OCI-LY3 (cell line): ENCODE measurements around the gene PCBP3.
"Not testable (repeated sequence)": the region's sequence is repeated elsewhere in the genome, so short reads cannot be mapped to it uniquely, and the experiment has no call there.

Experiments
- H2AFZ ChIP-seq: fragments of 200-600, 300-600 bp; shearing (Covaris generic); 2 replicates; pipeline ENCODE4 v1.6.0; 2014; ENCODE audit warnings: antibody characterized with exemption, low read depth, low read length
- H3K27ac ChIP-seq: fragments of 200-600, 300-600 bp; sonication (generic); 2 replicates; pipeline ENCODE4 v1.5.1; 2014; ENCODE audit warnings: mild to moderate bottlenecking, low read length, moderate library complexity, mixed read lengths
- H3K27me3 ChIP-seq: fragments of 200-600, 300-600 bp; sonication (generic); 2 replicates; pipeline ENCODE4 v1.6.1; 2014; ENCODE audit warnings: low read depth, low read length, mixed read lengths
- H3K36me3 ChIP-seq: fragments of 200-600, 300-600 bp; sonication (generic); replicated peaks from 2 replicates; pipeline ENCODE3; 2014; ENCODE audit warnings: low read depth, low read length, mixed read lengths
- H3K4me1 ChIP-seq: fragments of 300-600, 200-600 bp; sonication (generic); 2 replicates; pipeline ENCODE4 v1.6.1; 2014; ENCODE audit warnings: low read length, mixed read lengths
- H3K4me2 ChIP-seq: fragments of 200-600, 300-600 bp; sonication (generic); 2 replicates; pipeline ENCODE4 v1.6.1; 2014; ENCODE audit warnings: low read length, mixed read lengths
- H3K4me3 ChIP-seq: fragments of 300-600, 200-600 bp; sonication (generic); 2 replicates; pipeline ENCODE4 v1.5.1; 2014; ENCODE audit warnings: antibody characterized with exemption, mild to moderate bottlenecking, low read length, moderate library complexity
- H3K79me2 ChIP-seq: fragments of 300-600, 200-600 bp; shearing (Covaris generic); 2 replicates; pipeline ENCODE4 v1.6.1; 2014; ENCODE audit warnings: mild to moderate bottlenecking, low read length, mixed read lengths
- H3K9ac ChIP-seq: fragments of 300-600, 200-600 bp; shearing (Covaris generic); 2 replicates; pipeline ENCODE4 v1.6.0; 2014; ENCODE audit warnings: mild to moderate bottlenecking, low read length, moderate library complexity
- H3K9me3 ChIP-seq: fragments of 200-600, 300-600 bp; shearing (Covaris generic); 2 replicates; pipeline ENCODE4 v1.6.1; 2014; ENCODE audit warnings: low read length, mixed read lengths; ENCODE audit not compliant: insufficient read depth
- H4K20me1 ChIP-seq: fragments of 200-600, 300-600 bp; sonication (generic); 2 replicates; pipeline ENCODE4 v1.6.1; 2016; ENCODE audit warnings: low read length, mixed read lengths; ENCODE audit not compliant: insufficient read depth
- EZH2phosphoT487 ChIP-seq: fragments of 200-600 bp; shearing (Covaris generic); IDR thresholded peaks from 2 replicates; pipeline ENCODE4 v1.6.1; 2018; ENCODE audit warnings: antibody characterized with exemption, mixed run types, low read depth
- TF ChIP-seq, protein P1 (sequence below): fragments of 200-600, 300-600 bp; sonication (generic); IDR thresholded peaks from 2 replicates; pipeline ENCODE4 v1.5.1; 2014; ENCODE audit warnings: antibody characterized with exemption, low read length, low read depth

PCBP3 gene

DNA sequence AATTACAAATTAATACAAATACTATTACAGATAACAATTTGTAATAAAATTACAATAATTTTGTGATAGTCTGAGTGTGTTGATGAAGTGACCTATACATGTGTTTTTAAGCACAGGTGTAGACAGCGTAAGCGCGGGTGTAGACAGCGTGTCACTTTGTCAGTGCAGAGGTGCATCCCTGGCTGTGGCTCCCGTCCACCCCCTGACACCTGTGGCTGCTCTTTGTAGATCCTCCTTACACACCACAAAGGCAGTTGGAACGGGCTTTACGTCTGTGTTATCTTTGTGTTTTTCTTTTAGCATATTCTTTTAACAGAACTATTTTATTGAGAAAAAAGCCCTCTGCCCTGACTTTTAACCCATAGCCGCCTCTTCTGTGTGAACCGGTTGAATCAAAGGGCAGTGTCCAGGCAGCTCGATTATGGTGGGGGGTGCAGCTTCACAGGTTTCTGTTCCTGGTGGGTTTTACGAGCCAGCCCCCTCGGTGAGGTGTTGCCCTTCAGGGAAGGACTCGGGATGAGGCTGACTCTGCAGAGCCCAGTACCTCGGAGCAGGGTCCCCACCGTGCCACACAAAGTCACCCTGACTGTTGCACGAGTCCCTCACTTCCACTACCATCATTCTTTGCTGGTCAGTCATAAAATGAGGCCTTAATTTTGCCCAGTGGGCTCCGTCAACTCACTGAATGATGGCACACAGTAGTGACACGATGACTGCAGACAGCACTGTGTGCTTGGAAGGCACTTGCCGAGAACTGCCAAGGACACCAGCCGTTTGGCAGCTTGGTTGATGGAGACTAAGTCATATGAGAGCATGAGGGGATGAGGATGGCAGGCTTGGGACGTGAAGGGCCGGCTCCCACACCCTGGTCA is 251.6 kb downstream of the PCBP3 start:
- no peak for TF ChIP-seq EZH2phosphoT487
- TF ChIP-seq, protein P1, sequence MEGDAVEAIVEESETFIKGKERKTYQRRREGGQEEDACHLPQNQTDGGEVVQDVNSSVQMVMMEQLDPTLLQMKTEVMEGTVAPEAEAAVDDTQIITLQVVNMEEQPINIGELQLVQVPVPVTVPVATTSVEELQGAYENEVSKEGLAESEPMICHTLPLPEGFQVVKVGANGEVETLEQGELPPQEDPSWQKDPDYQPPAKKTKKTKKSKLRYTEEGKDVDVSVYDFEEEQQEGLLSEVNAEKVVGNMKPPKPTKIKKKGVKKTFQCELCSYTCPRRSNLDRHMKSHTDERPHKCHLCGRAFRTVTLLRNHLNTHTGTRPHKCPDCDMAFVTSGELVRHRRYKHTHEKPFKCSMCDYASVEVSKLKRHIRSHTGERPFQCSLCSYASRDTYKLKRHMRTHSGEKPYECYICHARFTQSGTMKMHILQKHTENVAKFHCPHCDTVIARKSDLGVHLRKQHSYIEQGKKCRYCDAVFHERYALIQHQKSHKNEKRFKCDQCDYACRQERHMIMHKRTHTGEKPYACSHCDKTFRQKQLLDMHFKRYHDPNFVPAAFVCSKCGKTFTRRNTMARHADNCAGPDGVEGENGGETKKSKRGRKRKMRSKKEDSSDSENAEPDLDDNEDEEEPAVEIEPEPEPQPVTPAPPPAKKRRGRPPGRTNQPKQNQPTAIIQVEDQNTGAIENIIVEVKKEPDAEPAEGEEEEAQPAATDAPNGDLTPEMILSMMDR, result no peak
- Histone ChIP-seq H3K4me3 (no peak overlapping the region), H2AFZ (no peak overlapping the region)

DNA sequence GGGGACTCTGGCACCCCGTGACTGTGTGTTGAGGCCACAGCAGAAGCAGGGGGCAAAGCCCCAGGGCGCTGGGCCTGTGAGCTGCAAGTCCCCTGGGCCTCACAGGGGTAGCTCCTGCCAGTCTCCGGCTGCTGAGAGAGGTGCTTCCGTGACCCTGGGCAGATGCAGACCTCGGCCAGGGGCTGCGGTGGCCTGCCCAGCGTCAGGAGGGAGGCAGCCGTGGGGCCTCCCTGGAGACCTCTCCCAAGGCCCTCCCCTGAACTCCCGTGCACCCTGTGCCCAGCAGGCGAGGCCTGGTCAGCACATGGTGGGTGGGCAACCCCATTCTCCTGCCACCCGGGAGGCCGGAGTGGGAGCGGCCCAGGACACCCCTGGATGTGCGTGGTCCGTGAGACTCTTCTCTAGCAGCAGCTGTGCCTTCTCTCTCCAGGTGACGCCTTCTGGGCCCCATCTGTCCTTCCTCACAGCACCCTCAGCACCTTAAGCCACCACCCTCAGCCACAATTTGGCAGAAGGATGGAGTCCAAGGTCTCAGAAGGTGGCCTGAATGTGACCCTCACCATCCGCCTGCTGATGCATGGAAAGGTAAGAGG is 252.3 kb downstream of the PCBP3 start:
- H3K27me3 ChIP-seq, result no peaks in the 10 kb centered on the region
- H3K4me2 ChIP-seq, result no peak overlapping the region
- no peak for TF ChIP-seq EZH2phosphoT487
- TF ChIP-seq, protein P1, result no peak
- no peak overlapping the region for H3K4me3 ChIP-seq
- H3K36me3 ChIP-seq, result no peaks in the 10 kb centered on the region
- H3K27ac ChIP-seq, result no peak overlapping the region
- no peaks in the 10 kb centered on the region for H4K20me1 ChIP-seq
- H3K4me1 ChIP-seq, result peaks cover 9% of the 10 kb centered on the region
- H3K9ac ChIP-seq, result no peak overlapping the region
- H2AFZ ChIP-seq, result no peak overlapping the region
- no peaks in the 10 kb centered on the region for H3K79me2 ChIP-seq
- H3K9me3 ChIP-seq, result no peaks in the 10 kb centered on the region

More for the DNA sequence above, 251.6 kb downstream of the PCBP3 start:
- Histone ChIP-seq H3K9me3 (no peaks in the 10 kb centered on the region), H4K20me1 (no peaks in the 10 kb centered on the region), H3K4me2 (no peak overlapping the region), H3K27ac (no peak overlapping the region), H3K79me2 (no peaks in the 10 kb centered on the region), H3K27me3 (no peaks in the 10 kb centered on the region), H3K4me1 (peaks cover 9% of the 10 kb centered on the region), H3K9ac (no peak overlapping the region), H3K36me3 (no peaks in the 10 kb centered on the region)

DNA sequence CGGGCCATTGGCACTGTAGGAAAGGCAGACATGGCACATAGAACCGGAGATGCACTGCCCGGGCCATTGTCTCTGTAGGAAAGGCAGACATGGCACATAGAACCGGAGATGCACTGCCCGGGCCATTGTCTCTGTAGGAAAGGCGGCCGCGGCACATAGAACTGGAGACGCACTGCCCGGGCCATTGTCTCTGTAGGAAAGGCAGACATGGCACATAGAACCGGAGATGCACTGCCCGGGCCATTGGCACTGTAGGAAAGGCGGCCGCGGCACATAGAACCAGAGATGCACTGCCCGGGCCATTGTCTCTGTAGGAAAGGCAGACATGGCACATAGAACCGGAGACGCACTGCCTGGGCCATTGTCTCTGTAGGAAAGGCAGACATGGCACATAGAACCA is 252.9 kb downstream of the PCBP3 start:
- not testable (repeated sequence) for H2AFZ ChIP-seq, H3K4me3 ChIP-seq, H3K9me3 ChIP-seq, H3K4me2 ChIP-seq, H4K20me1 ChIP-seq, H3K36me3 ChIP-seq, H3K9ac ChIP-seq, H3K27me3 ChIP-seq, H3K4me1 ChIP-seq, H3K27ac ChIP-seq, H3K79me2 ChIP-seq

DNA sequence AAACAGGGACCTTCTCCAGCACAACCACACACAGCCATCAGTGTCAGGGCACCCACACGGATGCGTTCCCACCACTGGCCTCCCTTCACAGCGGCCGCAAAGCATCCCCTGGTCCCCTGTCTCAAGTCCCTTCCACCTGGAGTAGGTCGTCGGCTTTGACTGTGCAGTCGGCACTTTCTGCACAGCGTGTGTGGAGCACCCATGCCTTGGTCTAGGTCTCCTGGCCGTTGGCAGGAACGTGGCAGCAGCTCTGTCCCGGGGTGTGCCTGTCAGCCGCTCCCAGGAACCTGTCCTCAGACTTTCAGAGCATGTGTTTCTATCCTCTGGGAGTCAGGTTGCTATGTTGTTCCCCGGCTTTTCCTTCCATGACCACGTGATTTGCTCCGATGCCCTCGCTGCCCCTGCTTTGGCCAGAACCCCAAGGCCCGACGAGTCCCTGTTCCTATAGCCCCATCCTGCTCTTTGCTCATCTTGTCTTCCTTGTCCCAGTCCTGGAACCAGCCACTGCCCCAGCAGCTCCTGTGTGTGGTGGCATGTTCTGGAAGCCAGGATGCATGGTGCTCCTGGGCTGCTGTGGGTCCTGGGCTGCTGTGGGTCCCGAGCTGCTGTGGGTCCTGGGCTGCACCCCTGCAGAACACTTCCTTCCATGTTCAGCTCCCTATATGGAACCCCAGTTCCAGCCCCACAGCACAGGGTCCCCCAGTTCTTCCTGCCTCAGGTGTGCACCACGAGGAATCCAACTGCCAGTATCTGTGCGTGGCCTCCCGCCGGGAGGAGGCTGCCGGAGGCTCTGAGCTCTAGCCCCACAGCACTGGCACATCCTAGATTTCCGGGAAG is 253.9 kb downstream of the PCBP3 start:
- Histone ChIP-seq H3K27me3 (no peaks in the 10 kb centered on the region), H3K9ac (no peak overlapping the region), H3K4me2 (no peak overlapping the region), H3K4me3 (no peak overlapping the region), H4K20me1 (no peaks in the 10 kb centered on the region), H3K36me3 (no peaks in the 10 kb centered on the region), H3K9me3 (no peaks in the 10 kb centered on the region), H2AFZ (no peak overlapping the region), H3K4me1 (peaks cover 9% of the 10 kb centered on the region), H3K79me2 (no peaks in the 10 kb centered on the region), H3K27ac (no peak overlapping the region)
- TF ChIP-seq, protein P1, result no peak
- no peak for TF ChIP-seq EZH2phosphoT487
